Naive thymus-derived CD8-positive, alpha-beta T cell (primary cell): ENCODE data around the gene MYH11. TPM values are rescaled to one million over a fixed set of nuclear protein-coding genes. Genes with fewer than 3 reads are reported as not detected.
A peak's percentile ranks its signal among the peaks of the same experiment; 100 is the strongest.

Experiments used
- ATAC-seq, 2 donors: fragments of 150-1000 bp; cut with Tn5 transposase in 1 of 2; sonication (Bioruptor Pico), chemical (Tn5 transposase) in 1 of 2; 1 replicate in 1 of 2; 2 replicates in 1 of 2; pipeline ENCODE4 v1.10.0; 2021; ENCODE audit warnings: mild to moderate bottlenecking in 2 of 2, moderate library complexity in 2 of 2
- POLR2A ChIA-PET: fragments of 350-600 bp; sonication (Branson Sonifier 250); formaldehyde crosslinking; loops from one replicate; lab custom pipeline; 2021; ENCODE audit warnings: antibody characterized with exemption; lab: Charles Lee
- DNase-seq, 10 donors: peaks; one replicate each; pipeline versions ENCODE4 v3.0.0 to v3.0.0-alpha.2; 2020 to 2022
- H3K27ac Mint-ChIP-seq, 10 donors: one replicate each; pipeline ENCODE4 v1.8.0; 2020 to 2022; ENCODE audit warnings: mild to moderate bottlenecking in 10 of 10, mixed read lengths in 10 of 10, moderate library complexity in 4 of 10, inconsistent platforms in 1 of 10
- H3K27me3 Mint-ChIP-seq, 5 donors: one replicate each; pipeline ENCODE4 v1.8.0; 2021 to 2022; ENCODE audit warnings: mixed read lengths in 5 of 5
- H3K36me3 Mint-ChIP-seq, 3 donors: one replicate each; pipeline ENCODE4 v1.8.0; 2020 to 2022; ENCODE audit warnings: mixed read lengths in 3 of 3, mild to moderate bottlenecking in 2 of 3, inconsistent platforms in 1 of 3
- H3K4me1 Mint-ChIP-seq, 4 donors: one replicate each; pipeline ENCODE4 v1.8.0; 2021 to 2022; ENCODE audit warnings: mixed read lengths in 4 of 4
- H3K4me3 Mint-ChIP-seq, 10 donors: one replicate each; pipeline ENCODE4 v1.8.0; 2020 to 2022; ENCODE audit warnings: mild to moderate bottlenecking in 10 of 10, mixed read lengths in 10 of 10, moderate library complexity in 6 of 10, inconsistent platforms in 1 of 10
- H3K9me3 Mint-ChIP-seq, 9 donors: one replicate each; pipeline ENCODE4 v1.8.0; 2020 to 2022; ENCODE audit warnings: mixed read lengths in 9 of 9, mild to moderate bottlenecking in 3 of 9, inconsistent platforms in 1 of 9, moderate library complexity in 1 of 9
- polyA plus RNA-seq, 3 donors: library from polyadenylated mRNA; unstranded; fragments of 300-500 nt; fragmentation: Illumina TruSeq; gene quantifications; one replicate each; pipeline ENCODE4 v1.2.3, GENCODE V29; 2021
- total RNA-seq, 8 experiments: library from RNA in 2 of 8; stranded (reverse) in 2 of 8; gene quantifications; one replicate each; pipeline ENCODE4 v1.2.3 and lab custom pipeline; 2021 to 2026

The MYH11 gene
- total RNA-seq (not detected), polyA plus RNA-seq (under 1 TPM in 2 of 3 donors, not detected in 1; 0.20 to 0.59 TPM), total RNA-seq (lab: John Stamatoyannopoulos, UW) (0 to 1.5 (median 0.13) reads per million in 6 experiments)

DNA sequence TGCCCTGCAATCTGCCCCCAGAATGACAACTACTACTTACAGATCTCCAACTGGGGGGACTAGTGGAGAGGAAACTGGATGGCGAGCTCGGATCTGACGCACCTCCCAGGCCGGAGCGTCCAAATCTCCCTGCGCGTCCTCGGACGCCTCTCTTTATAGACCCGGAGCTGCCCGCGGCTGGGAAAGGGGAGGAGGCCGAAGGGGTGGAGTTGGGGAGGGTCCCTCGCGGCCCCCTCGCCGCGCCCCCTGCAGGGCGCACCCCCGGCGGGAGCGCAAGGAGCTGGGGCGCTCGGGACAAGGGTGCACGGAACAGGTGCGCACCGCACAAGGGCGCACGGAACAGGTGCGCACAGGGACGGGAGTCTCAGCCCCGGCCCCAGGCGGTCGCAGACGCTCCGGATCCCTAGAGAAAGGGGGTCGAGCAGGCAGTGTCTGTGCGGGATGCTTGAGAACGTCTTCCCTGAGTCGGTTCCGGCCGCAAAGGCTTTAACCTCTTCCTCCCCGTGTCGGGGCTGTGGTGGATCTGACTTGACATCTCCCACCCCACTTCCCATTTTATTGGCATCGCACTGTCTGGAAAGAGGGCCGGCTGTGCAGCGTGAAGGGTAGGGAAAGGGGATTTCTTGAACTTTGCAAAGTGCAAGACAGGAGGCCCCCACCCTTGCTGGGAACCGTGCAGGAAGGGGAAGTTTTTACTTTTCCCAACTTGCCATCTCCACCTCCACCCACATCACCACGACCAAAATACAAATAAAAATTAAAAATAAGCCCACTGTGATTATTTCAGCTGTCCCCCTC, at the start of gene MYH11:
Gene MYH11, minus strand, starts transcription at position 128 of the 798 bp plus-strand sequence. CDS start 18,776 bp downstream, outside the sequence.
- POLR2A ChIA-PET, result no interaction called here
- no peak for DNase-seq
- peak within 1 kb of the TSS; percentile 31 to 81 (median 71) for H3K4me3 Mint-ChIP-seq
- H3K36me3 Mint-ChIP-seq, result peaks cover 0 to 5% (median 0%) of the 10 kb centered on the region in 3 donors
- H3K27ac Mint-ChIP-seq, result no peak within 1 kb of the TSS
- peaks cover 5 to 9% (median 8%) of the 10 kb centered on the region in 4 donors for H3K4me1 Mint-ChIP-seq
- ATAC-seq, result no peak
- H3K27me3 Mint-ChIP-seq, result peaks cover 14 to 34% (median 27%) of the 10 kb centered on the region in 5 donors
- no peaks in the 10 kb centered on the region for H3K9me3 Mint-ChIP-seq

DNA sequence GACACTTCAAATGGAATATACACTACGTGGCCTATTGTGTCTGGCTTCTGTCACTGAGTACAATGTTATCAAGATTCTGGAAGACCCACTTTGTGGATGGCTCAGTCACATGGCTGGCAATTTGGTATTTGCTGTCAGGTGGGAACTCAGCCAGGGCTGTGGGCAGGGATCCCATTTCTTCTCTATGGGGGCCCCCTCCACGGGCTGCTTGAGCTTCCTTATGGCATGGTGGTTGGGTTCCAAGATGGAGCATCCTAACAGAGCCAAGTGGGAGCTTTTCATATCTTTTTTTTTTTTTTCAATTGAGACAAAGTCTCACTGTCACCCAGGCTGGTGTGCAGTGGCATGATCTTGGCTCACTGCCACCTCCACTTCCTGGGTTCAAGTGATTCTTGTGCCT, 49.6 kb upstream of the MYH11 start:
- Mint-ChIP-seq H3K36me3 (no peaks in the 10 kb centered on the region), H3K27ac (no peak overlapping the region), H3K4me3 (no peak overlapping the region), H3K4me1 (peaks cover 0 to 5% (median 3%) of the 10 kb centered on the region in 4 donors), H3K9me3 (peaks cover 0 to 5% (median 0%) of the 10 kb centered on the region in 9 donors), H3K27me3 (peaks cover 0 to 2% (median 0%) of the 10 kb centered on the region in 5 donors)
- ATAC-seq (no peak), DNase-seq (no peak)
- POLR2A ChIA-PET, result no interaction called here

DNA sequence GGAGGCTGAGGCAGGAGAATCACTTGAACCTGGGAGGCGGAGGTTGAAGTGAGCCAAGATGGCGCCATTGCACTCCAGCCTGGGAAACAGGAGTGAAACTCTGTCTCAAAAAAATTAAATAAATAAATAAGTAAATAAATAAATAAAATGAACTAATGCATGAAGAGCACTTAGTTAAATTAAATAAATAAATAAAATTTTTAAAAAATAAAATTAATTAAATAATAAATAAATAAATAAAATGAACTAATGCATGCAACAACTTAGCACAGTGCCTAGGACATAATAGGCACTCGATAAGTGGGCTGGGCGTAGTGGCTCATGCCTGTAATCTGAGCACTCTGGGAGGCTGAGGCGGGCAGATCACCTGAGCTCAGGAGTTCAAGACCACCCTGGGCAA, 47.1 kb upstream of the MYH11 start:
- Mint-ChIP-seq H3K27me3 (peaks cover 0 to 2% (median 0%) of the 10 kb centered on the region in 5 donors), H3K36me3 (no peaks in the 10 kb centered on the region), H3K4me3 (no peak overlapping the region), H3K9me3 (peaks cover 0 to 5% (median 0%) of the 10 kb centered on the region in 9 donors), H3K27ac (no peak overlapping the region), H3K4me1 (peaks cover 0 to 2% (median 0%) of the 10 kb centered on the region in 4 donors)
- POLR2A ChIA-PET, result no interaction called here
- DNase-seq, result no peak
- ATAC-seq, result no peak

DNA sequence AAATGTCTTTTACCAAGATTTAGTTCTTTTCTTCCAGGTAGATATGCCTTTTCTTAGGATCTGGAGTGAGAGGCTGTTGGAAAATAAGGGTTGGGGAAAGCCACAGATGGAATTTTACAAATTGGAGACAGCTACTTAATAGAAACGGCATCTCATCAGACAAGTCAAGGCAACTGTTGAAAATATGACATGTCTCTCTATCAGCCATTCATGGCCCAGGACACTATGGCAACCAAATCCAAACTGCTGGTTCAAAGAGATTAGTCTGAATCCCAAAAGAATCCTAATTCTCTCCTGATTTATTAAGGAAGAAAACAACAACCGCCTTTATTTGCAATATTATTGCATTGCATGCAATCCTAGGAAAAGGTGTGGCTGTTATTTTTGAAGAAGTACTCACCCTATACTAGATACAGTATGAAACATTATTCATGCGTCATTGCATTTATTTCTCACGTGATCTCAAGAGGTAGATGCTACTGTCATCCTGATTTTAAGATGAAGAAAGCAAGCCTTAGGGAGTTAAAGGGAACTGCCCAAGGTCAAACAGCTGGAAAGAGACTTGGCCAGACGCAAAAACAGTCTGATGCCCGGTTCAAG, 44.2 kb upstream of the MYH11 start:
- DNase-seq (no peak), ATAC-seq (no peak)
- H3K27me3 Mint-ChIP-seq, result peaks cover 0 to 2% (median 0%) of the 10 kb centered on the region in 5 donors
- POLR2A ChIA-PET, result no interaction called here
- H3K4me1 Mint-ChIP-seq, result peaks cover 0 to 2% (median 0%) of the 10 kb centered on the region in 4 donors
- H3K4me3 Mint-ChIP-seq, result no peak overlapping the region
- no peaks in the 10 kb centered on the region for H3K36me3 Mint-ChIP-seq
- H3K9me3 Mint-ChIP-seq, result peaks cover 0 to under 1% (median 0%) of the 10 kb centered on the region in 9 donors
- no peak overlapping the region for H3K27ac Mint-ChIP-seq

DNA sequence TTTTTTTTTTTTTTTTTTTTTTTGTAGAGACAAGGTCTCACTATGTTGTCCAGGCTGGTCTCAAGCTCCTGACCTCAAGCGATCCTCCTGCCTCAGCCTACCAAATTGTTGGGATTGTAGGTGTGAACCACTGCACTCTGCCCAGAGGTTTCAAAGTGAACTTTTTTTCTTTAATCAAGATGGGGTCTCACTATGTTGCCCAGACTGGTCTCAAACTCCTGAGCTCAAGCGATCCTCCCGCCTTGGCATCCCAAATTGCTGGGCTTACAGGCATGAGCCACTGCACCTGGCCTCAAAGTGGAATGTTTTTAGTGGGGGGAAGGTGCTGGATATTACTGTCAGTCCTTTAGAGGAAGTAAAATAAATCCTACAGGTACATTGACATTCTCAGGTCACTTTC, 43.5 kb upstream of the MYH11 start:
- POLR2A ChIA-PET, result no interaction called here
- no peak overlapping the region for H3K27ac Mint-ChIP-seq
- no peak overlapping the region for H3K4me3 Mint-ChIP-seq

DNA sequence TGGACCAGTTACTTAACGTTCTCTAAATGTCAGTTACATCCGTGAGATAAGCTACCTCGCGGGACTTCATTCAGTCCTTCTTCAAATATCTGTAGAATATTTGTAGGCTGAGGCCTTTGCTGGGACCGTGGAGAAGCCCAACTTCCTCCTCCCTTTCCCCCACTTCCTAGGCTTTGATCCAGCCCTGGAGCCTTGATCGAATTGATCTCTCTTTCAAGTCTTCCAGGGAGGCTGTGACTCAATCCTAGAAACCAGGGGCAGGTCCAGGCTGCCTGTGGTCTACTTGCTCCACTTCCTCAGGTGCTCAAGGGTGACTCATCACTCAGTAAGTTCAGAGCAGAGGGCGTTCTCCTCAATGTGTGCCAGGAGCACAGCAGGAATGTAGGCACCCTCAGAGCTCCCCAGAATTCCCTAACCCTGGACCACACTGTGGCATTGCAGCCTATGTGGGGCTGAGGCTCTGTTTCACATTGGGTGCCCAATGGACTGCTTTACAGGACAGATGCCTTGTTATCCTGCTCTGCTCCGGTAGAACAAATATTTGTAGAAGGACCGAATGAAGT, 42.8 kb upstream of the MYH11 start:
- ATAC-seq, result no peak
- no peak for DNase-seq
- H3K9me3 Mint-ChIP-seq, result no peaks in the 10 kb centered on the region
- POLR2A ChIA-PET, result interaction anchor here (0.8 kb wide), 1 partner anchor 11 kb away, joined by 3 read pairs; the partner anchor contains the start of gene CEP20
- no peak overlapping the region for H3K4me3 Mint-ChIP-seq
- peaks cover 0 to 2% (median 0%) of the 10 kb centered on the region in 4 donors for H3K4me1 Mint-ChIP-seq
- H3K36me3 Mint-ChIP-seq, result no peaks in the 10 kb centered on the region
- no peak overlapping the region for H3K27ac Mint-ChIP-seq
- no peaks in the 10 kb centered on the region for H3K27me3 Mint-ChIP-seq

More for the DNA sequence above, 43.5 kb upstream of the MYH11 start:
- Mint-ChIP-seq H3K4me1 (peaks cover 0 to 2% (median 0%) of the 10 kb centered on the region in 4 donors), H3K9me3 (no peaks in the 10 kb centered on the region), H3K27me3 (peaks cover 0 to 2% (median 0%) of the 10 kb centered on the region in 5 donors), H3K36me3 (no peaks in the 10 kb centered on the region)
- DNase-seq (no peak), ATAC-seq (no peak)

DNA sequence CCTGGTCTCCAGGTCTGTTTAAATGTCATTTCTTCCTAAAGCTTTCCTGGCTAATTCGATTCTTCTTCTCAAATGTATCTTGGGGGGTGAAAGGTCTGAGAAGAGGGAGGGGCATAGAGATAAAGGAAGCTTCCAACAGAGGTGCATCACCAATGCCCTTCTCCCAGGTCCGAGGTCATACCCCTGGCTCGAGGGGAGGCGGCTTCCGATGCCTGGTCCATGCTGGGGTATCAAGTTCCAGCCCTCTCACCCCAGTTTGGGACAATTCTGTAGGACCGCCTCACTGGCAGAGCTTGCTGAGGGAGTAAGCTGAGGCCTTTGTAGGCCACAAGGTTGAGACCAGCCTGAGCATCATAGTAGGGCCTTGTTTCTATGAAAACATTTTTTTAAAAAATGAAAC, 41.8 kb upstream of the MYH11 start:
- H3K4me1 Mint-ChIP-seq, result peaks cover 0 to 2% (median 0%) of the 10 kb centered on the region in 4 donors
- ATAC-seq, result no peak
- DNase-seq, result no peak
- no peaks in the 10 kb centered on the region for H3K36me3 Mint-ChIP-seq
- H3K4me3 Mint-ChIP-seq, result no peak overlapping the region
- H3K27me3 Mint-ChIP-seq, result peaks cover 0 to 1% (median 0%) of the 10 kb centered on the region in 5 donors
- peak overlapping the region in 1 of 10 donors; percentile 43 for H3K27ac Mint-ChIP-seq
- POLR2A ChIA-PET, result interaction anchor here (0.8 kb wide), 1 partner anchor 10 kb away, joined by 3 read pairs; the partner anchor contains the start of gene CEP20
- H3K9me3 Mint-ChIP-seq, result no peaks in the 10 kb centered on the region

DNA sequence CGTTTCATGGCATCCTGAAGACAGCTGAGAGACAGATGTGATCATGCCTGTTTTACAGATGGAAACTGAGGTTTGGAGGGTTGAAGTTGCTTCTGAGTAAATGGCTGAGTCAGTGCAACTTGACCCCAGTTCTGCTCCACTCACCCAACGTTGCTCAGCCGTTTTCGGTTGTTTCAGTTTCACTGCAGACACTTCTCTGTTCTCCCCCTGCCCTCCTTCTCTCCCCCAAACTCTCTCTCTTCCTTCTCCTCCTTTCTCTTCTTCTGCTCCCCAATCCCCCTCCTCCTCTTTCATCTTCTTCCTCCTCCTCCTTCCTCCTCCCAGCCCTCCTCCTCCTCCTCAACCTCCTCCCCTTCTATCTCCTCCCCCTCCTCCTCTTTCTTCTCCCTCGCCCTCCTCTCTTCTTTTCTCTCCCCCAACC, 41.0 kb upstream of the MYH11 start:
- Mint-ChIP-seq H3K9me3 (no peaks in the 10 kb centered on the region), H3K27me3 (peaks cover 0 to 1% (median 0%) of the 10 kb centered on the region in 5 donors), H3K4me3 (no peak overlapping the region), H3K4me1 (peaks cover 0 to 2% (median 0%) of the 10 kb centered on the region in 4 donors), H3K27ac (peak overlapping the region in 1 of 10 donors; percentile 43), H3K36me3 (no peaks in the 10 kb centered on the region)
- no peak for DNase-seq
- POLR2A ChIA-PET, result no interaction called here
- no peak for ATAC-seq

DNA sequence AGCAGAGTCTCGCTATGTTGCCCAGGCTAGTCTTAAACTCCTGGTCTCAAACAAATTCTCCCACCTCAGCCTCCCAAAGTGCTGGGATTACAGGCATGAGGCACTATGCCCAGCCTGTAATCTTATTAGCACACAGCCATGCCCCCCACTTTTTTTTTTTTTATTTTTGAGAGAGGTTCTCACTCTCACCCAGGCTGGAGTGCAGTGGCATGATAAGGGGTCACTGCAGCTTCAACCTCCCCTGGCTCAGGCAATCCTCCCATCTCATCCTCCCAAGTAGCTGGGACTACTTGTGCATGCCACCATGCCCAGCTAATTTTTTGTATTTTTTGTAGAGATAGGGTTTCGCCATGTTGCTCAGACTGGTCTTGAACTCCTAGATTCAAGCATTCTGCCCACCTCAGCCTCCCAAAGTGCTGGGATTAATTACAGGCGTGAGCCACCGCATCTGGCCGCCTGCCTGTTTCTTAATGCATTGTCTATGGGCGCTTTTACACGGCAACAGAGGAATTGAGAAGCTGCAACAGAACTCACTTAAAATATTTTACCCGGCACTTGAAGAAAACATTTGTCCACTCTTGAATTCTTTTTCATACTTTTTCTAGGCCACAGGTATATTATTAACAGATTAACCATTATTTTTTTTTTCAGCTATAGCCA, 40.4 kb upstream of the MYH11 start:
- POLR2A ChIA-PET, result interaction anchor here (0.6 to 1.2 kb wide), 2 partner anchors 35 to 130 kb away, joined by 3 to 4 read pairs; no protein-coding TSS in a partner anchor
- ATAC-seq (no peak), DNase-seq (no peak)
- Mint-ChIP-seq H3K36me3 (no peaks in the 10 kb centered on the region), H3K9me3 (no peaks in the 10 kb centered on the region), H3K4me1 (peaks cover 0 to 2% (median 0%) of the 10 kb centered on the region in 4 donors), H3K4me3 (no peak overlapping the region), H3K27ac (peak overlapping the region in 1 of 10 donors; percentile 34), H3K27me3 (peaks cover 0 to 1% (median 0%) of the 10 kb centered on the region in 5 donors)

DNA sequence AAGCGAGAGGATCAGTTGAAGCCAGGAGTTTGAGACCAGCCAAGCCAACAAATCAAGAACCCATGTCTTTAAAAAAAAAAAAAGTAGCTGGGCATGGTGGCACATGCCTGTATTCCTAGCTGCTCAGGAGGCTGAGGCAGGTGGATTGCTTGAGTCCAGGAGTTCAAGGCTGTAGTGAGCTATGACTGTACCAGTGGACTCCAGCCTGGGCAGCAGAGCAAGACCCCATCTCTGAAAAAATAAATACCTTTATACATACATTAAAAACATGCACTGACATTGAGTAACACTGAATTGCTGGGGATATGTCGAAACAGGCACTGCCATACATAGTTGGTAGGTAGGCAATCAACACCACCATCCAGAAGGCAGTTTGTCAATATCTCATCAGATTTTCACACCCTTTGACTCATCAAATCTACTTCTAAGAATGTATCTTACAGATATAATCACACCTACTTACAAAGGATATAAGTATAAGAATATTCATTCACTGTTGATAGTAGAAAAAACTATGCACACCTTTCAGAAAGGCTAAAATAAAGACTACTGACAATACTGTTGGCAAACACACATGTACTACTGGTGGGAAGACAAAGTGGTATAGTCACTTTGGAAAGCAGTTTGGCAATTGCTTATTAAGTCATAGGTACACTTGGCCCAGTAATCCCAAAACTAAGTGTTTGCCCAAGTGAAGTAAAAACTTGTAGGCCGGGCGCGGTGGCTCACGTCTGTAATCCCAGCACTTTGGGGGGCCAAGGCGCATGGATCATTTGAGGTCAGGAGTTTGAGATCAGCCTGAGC, 37.9 kb upstream of the MYH11 start:
- Mint-ChIP-seq H3K9me3 (no peaks in the 10 kb centered on the region), H3K4me1 (peaks cover 0 to 2% (median 0%) of the 10 kb centered on the region in 4 donors), H3K36me3 (no peaks in the 10 kb centered on the region), H3K27me3 (peaks cover 0 to 1% (median 0%) of the 10 kb centered on the region in 5 donors), H3K4me3 (no peak overlapping the region), H3K27ac (no peak overlapping the region)
- DNase-seq, result no peak
- POLR2A ChIA-PET, result no interaction called here
- ATAC-seq, result no peak

DNA sequence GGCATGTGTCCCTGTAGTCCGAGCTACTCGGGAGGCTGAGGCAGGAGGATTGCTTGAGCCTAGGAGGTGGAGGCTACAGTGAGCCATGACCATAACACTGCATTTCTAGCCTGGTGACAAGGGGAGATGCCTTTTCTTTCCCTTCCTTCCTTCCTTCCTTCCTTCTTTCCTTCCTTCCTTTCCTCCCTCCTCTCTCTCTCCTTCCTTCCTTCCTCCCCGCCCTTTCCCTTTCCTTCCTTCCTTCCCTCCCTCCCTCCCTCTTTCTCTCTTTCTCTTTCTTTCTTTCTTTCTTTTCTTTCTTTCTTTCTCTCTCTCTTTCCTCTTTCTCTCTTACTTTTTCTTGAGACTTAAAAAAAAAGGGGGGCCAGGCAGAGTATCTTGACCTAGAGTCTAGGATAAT, 34.7 kb upstream of the MYH11 start:
- DNase-seq, result no peak
- ATAC-seq, result no peak
- H3K4me3 Mint-ChIP-seq, result no peak overlapping the region
- H3K9me3 Mint-ChIP-seq, result no peaks in the 10 kb centered on the region
- peaks cover 0 to 2% (median 0%) of the 10 kb centered on the region in 3 donors for H3K36me3 Mint-ChIP-seq
- H3K27ac Mint-ChIP-seq, result peak overlapping the region in 1 of 10 donors; percentile 55
- H3K4me1 Mint-ChIP-seq, result peaks cover 7 to 22% (median 21%) of the 10 kb centered on the region in 4 donors
- peaks cover 0 to 1% (median 0%) of the 10 kb centered on the region in 5 donors for H3K27me3 Mint-ChIP-seq
- POLR2A ChIA-PET, result no interaction called here
